ENCODE data around the gene KCNJ6.
A peak's percentile ranks its signal among the peaks of the same experiment; 100 is the strongest.
"Not testable (repeated sequence)": the region's sequence is repeated elsewhere in the genome, so short reads cannot be mapped to it uniquely, and the experiment has no call there.

KCNJ6 gene

GRCh38 chr21:37582590-37582989 lies 333.7 kb downstream of the KCNJ6 start:
- ChIA-PET CTCF (interaction anchor here (1.0 to 2.8 kb wide), 8 partner anchors 12 to 605 kb away, joined by 3 to 15 read pairs (median 4); no protein-coding TSS in a partner anchor), POLR2A (no interaction called here)
- TF ChIP-seq CTCF (IDR thresholded peaks at IDR 0.05; ENCODE audit: control extremely low read depth, extremely low read depth, low read depth, missing control alignments), result peak; percentile 65
- peak; percentile 55 for DNase-seq (ENCODE audit: extremely low spot score)

- CTCF ChIA-PET, result interaction anchor here (2.8 kb wide), 1 partner anchor 17 kb away, joined by 10 read pairs; no protein-coding TSS in a partner anchor
Measured at GRCh38 chr21:37580666-37581065, 335.6 kb downstream of the KCNJ6 start.

GRCh38 chr21:37579356-37579755 lies 336.9 kb downstream of the KCNJ6 start:
- no peak for TF ChIP-seq CTCF (IDR thresholded peaks at IDR 0.05; ENCODE audit: control extremely low read depth, extremely low read depth, low read depth, missing control alignments)
- ChIA-PET CTCF (interaction anchor here (1.2 to 2.8 kb wide), 2 partner anchors 10 to 15 kb away, joined by 6 to 10 read pairs; no protein-coding TSS in a partner anchor), POLR2A (no interaction called here)
- no peak for DNase-seq (ENCODE audit: extremely low spot score)

More at GRCh38 chr21:37580666-37581065, 335.6 kb downstream of the KCNJ6 start:
- DNase-seq (ENCODE audit: extremely low spot score), result no peak
- POLR2A ChIA-PET, result no interaction called here
- no peak for TF ChIP-seq CTCF (IDR thresholded peaks at IDR 0.05; ENCODE audit: control extremely low read depth, extremely low read depth, low read depth, missing control alignments)

- ChIA-PET CTCF (interaction anchor here (2.8 kb wide), 1 partner anchor 15 kb away, joined by 10 read pairs; no protein-coding TSS in a partner anchor), POLR2A (no interaction called here)
- TF ChIP-seq CTCF (IDR thresholded peaks at IDR 0.05; ENCODE audit: control extremely low read depth, extremely low read depth, low read depth, missing control alignments), result no peak
- DNase-seq (ENCODE audit: extremely low spot score), result no peak
Measured at GRCh38 chr21:37578471-37579126, 337.7 kb downstream of the KCNJ6 start.

- DNase-seq (ENCODE audit: extremely low spot score); POLR2A ChIA-PET: not testable (repeated sequence)
- CTCF ChIA-PET, result interaction anchor here (0.7 to 0.9 kb wide), 3 partner anchors 9 to 56 kb away, joined by 3 read pairs; no protein-coding TSS in a partner anchor
Measured at GRCh38 chr21:37576929-37577328, 339.3 kb downstream of the KCNJ6 start.

GRCh38 chr21:37575580-37575979 lies 340.7 kb downstream of the KCNJ6 start:
- CTCF ChIA-PET, result interaction anchor here (1.1 to 2.5 kb wide), 2 partner anchors 8 to 12 kb away, joined by 4 to 8 read pairs; no protein-coding TSS in a partner anchor
- no peak for DNase-seq (ENCODE audit: extremely low spot score)
- no peak for TF ChIP-seq CTCF (IDR thresholded peaks at IDR 0.05; ENCODE audit: control extremely low read depth, extremely low read depth, low read depth, missing control alignments)
- POLR2A ChIA-PET, result no interaction called here

- CTCF ChIA-PET, result interaction anchor here (1.1 to 2.5 kb wide), 2 partner anchors 9 to 11 kb away, joined by 4 to 8 read pairs; no protein-coding TSS in a partner anchor
- TF ChIP-seq CTCF (IDR thresholded peaks at IDR 0.05; ENCODE audit: control extremely low read depth, extremely low read depth, low read depth, missing control alignments), result no peak
- POLR2A ChIA-PET, result no interaction called here
- DNase-seq (ENCODE audit: extremely low spot score), result no peak
Measured at GRCh38 chr21:37574751-37575150, 341.5 kb downstream of the KCNJ6 start.
